Brain microvascular endothelial cell (primary cell): Measurements from ENCODE around the gene CELF2.

Experiments used
- DNase-seq: peaks from one replicate; pipeline ENCODE4 v3.0.0-alpha.2; 2020
- H3K27ac ChIP-seq: fragments of 250-450 bp; sonication (Bioruptor Pico); 2 replicates; pipeline ENCODE4 v1.5.1; 2020; ENCODE audit warnings: mild to moderate bottlenecking, moderate library complexity
- H3K27me3 ChIP-seq: fragments of 250-450 bp; sonication (Bioruptor Pico); replicated peaks from 2 replicates; pipeline ENCODE4 v1.5.1; 2020; ENCODE audit warnings: mild to moderate bottlenecking
- H3K36me3 ChIP-seq: fragments of 250-450 bp; sonication (Bioruptor Pico); replicated peaks from 2 replicates; pipeline ENCODE4 v1.5.1; 2020; ENCODE audit warnings: mild to moderate bottlenecking
- H3K4me3 ChIP-seq: 2 replicates; pipeline ENCODE4 v1.5.1; 2011; ENCODE audit warnings: low read depth, mild to moderate bottlenecking, control low read depth, low read length, moderate library complexity
- CTCF ChIP-seq: IDR thresholded peaks from 2 replicates; pipeline ENCODE4 v1.5.1; 2011; ENCODE audit warnings: low read depth, mild to moderate bottlenecking, moderate library complexity, low read length, control low read depth, inconsistent platforms; ENCODE audit errors: missing control alignments
- in situ Hi-C: cut with HindIII; loops from 2 replicates; pipeline ENCODE4 v1.10.0; 2017; ENCODE audit warnings: low sequenced_read_pairs, low pct_ligation_motif_present

The CELF2 gene

GRCh38 chr10:11175823-11176243 lies 158.2 kb downstream of the CELF2 start:
- DNase-seq, result no peak
- H3K4me3 ChIP-seq, result no peak overlapping the region
- in situ Hi-C loops, result no loop called here
- H3K27me3 ChIP-seq, result no peaks in the 10 kb centered on the region
- TF ChIP-seq CTCF, result no peak
- H3K27ac ChIP-seq, result no peak overlapping the region
- no peaks in the 10 kb centered on the region for H3K36me3 ChIP-seq

- TF ChIP-seq CTCF, result no peak
- Histone ChIP-seq H3K27ac (no peak overlapping the region), H3K4me3 (no peak overlapping the region), H3K36me3 (no peaks in the 10 kb centered on the region), H3K27me3 (no peaks in the 10 kb centered on the region)
- in situ Hi-C loops, result no loop called here
- DNase-seq, result no peak
Observed at GRCh38 chr10:11176746-11177145, 159.1 kb downstream of the CELF2 start.

- Histone ChIP-seq H3K36me3 (no peaks in the 10 kb centered on the region), H3K27ac (no peak overlapping the region), H3K4me3 (no peak overlapping the region), H3K27me3 (no peaks in the 10 kb centered on the region)
- TF ChIP-seq CTCF, result no peak
- in situ Hi-C loops, result no loop called here
- DNase-seq, result no peak
Observed at GRCh38 chr10:11177381-11177780, 159.7 kb downstream of the CELF2 start.

- in situ Hi-C loops, result no loop called here
- Histone ChIP-seq H3K4me3 (no peak overlapping the region), H3K36me3 (no peaks in the 10 kb centered on the region), H3K27me3 (no peaks in the 10 kb centered on the region), H3K27ac (no peak overlapping the region)
- DNase-seq, result no peak
- TF ChIP-seq CTCF, result no peak
Observed at GRCh38 chr10:11177926-11178471, 160.3 kb downstream of the CELF2 start.

- no peaks in the 10 kb centered on the region for H3K36me3 ChIP-seq
- TF ChIP-seq CTCF, result no peak
- H3K27ac ChIP-seq, result no peak overlapping the region
- H3K27me3 ChIP-seq, result no peaks in the 10 kb centered on the region
- in situ Hi-C loops, result no loop called here
- DNase-seq, result peak; percentile 82
- no peak overlapping the region for H3K4me3 ChIP-seq
Observed at GRCh38 chr10:11178606-11179515, 161.2 kb downstream of the CELF2 start.
